GM12875 (cell line): ENCODE measurements around the gene ZNF620.

Experiments used
- H3K4me3 ChIP-seq: one replicate; pipeline ENCODE4 v1.5.1; 2011; ENCODE audit warnings: low read depth, low read length, control low read depth
- TF ChIP-seq, protein P1 (sequence below): IDR thresholded peaks from 2 replicates; pipeline ENCODE4 v1.5.1; 2011; ENCODE audit warnings: low read depth, mild to moderate bottlenecking, control low read depth, inconsistent platforms, low read length, moderate library complexity, borderline replicate concordance; ENCODE audit not compliant: insufficient read depth

Gene ZNF620

DNA sequence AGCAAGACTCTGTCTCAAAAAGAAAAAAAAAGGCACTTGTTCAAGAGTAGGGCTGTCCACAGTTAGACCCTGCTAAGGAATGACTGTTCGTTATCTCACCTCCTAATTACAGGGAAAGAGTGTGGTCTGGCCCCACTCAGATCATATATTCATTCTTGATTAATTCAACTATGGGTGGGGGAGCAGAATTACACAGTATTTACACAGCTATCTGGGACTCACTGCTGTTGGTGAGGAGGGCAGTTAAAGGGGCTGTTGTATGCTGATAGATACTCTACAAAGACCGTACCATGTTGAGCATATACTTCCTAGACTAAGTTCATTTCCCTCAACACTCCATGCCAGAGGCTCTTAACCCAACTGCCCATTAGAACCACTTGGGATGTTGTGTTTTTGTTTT, 3.8 kb upstream of the ZNF620 start:
- TF ChIP-seq, protein P1, sequence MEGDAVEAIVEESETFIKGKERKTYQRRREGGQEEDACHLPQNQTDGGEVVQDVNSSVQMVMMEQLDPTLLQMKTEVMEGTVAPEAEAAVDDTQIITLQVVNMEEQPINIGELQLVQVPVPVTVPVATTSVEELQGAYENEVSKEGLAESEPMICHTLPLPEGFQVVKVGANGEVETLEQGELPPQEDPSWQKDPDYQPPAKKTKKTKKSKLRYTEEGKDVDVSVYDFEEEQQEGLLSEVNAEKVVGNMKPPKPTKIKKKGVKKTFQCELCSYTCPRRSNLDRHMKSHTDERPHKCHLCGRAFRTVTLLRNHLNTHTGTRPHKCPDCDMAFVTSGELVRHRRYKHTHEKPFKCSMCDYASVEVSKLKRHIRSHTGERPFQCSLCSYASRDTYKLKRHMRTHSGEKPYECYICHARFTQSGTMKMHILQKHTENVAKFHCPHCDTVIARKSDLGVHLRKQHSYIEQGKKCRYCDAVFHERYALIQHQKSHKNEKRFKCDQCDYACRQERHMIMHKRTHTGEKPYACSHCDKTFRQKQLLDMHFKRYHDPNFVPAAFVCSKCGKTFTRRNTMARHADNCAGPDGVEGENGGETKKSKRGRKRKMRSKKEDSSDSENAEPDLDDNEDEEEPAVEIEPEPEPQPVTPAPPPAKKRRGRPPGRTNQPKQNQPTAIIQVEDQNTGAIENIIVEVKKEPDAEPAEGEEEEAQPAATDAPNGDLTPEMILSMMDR = no peak
- H3K4me3 ChIP-seq = no peak overlapping the region

- TF ChIP-seq, protein P1 = no peak
- no peak overlapping the region for H3K4me3 ChIP-seq
Measured at GRCh38 chr3:40504636-40505430, 1.0 kb upstream of the ZNF620 start.

DNA sequence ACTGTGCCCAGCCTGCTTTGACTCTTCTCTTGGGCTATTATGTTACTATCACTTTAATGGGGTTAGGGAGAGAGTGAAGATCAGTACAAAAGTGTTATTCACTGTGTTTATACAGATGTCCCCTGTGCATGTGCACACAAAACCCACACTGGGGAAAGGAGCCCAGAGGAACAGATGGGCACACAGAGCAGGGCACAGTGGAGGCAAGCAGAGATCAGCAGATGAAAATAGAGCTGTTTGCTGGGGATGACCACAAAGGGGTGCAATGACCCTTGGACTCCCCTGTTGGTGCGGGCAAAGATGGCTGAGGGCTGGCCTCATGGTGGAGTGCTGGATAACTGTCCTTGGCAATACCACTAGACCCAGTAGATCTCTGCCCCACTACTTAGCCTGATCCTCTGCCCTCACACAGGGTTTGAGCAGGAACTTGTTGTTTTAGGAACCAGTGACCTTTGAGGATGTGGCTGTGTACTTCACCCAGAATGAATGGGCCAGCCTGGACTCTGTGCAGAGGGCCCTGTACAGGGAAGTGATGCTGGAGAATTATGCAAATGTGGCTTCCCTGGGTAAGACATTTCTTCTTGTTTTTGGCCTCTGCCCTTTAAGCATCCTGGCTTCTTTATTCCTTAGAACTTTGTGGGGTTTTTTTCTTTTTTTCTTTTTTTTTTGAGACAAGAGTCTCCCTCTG, 5.3 kb downstream of the ZNF620 start:
- TF ChIP-seq, protein P1 = no peak
- no peak overlapping the region for H3K4me3 ChIP-seq

GRCh38 chr3:40516201-40516600, 10.4 kb downstream of the ZNF620 start:
- H3K4me3 ChIP-seq = no peak overlapping the region
- TF ChIP-seq, protein P1 = no peak

- no peak overlapping the region for H3K4me3 ChIP-seq
- TF ChIP-seq, protein P1 = no peak
Measured at GRCh38 chr3:40518067-40518466, 12.2 kb downstream of the ZNF620 start.

DNA sequence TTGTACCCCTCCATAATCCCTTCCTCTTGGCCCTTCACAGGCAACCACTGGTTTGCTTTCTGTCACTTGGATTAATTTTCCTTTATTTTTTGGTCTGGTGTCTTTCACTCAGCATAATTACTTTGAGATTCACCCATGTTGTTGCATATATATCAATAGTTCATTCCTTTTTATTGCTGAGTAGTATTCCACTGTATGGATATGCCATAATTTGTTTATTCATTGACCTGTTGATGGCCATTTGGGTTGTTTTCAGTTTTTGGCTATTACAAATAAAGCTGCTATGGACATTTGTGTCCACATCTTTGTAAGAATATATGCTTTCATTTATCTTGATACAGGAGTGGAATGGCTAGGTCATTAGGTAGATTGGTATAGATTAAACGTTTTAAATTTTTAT, 13.0 kb downstream of the ZNF620 start:
- H3K4me3 ChIP-seq = no peak overlapping the region
- TF ChIP-seq, protein P1 = no peak

DNA sequence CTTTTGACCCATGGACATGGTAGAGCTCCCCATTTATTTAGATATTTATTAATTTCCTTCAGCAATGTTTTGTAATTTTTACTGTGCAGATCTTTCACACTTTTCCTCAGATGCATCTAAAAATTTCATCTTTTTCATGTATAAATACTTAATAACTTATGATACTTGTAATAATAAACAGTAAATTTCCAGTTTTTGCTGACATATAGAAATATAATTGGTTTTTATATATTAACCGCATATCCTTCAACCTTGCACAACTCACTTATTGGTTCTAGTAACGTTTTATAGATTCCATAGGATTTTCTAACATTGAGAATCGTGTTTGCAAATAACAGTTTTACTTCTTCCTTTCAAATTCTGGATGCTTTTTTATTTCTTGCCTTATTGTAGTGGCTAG, 15.4 kb downstream of the ZNF620 start:
- no peak overlapping the region for H3K4me3 ChIP-seq
- TF ChIP-seq, protein P1 = no peak
